ENCODE data around the gene TRIM65.
"Not testable (repeated sequence)": the region's sequence is repeated elsewhere in the genome, so short reads cannot be mapped to it uniquely, and the experiment has no call there.

DNA sequence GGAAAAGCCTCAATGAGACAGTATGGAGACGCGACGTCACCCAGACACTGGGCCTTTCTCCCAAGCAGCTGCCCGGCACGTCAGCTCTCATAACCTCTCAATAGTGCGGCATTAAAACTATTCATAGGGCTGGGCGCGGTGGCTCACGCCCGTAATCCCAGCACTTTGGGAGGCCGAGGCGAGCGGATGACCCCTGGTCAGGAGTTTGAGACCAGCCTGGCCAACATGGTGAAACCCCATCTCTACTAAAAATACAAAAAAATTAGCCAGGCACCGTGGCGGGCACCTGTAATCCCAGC, 45.1 kb downstream of the TRIM65 start:
- TF ChIP-seq POLR2AphosphoS5 (IDR thresholded peaks at IDR 0.05; ENCODE audit: low read depth); REST (IDR thresholded peaks at IDR 0.05; ENCODE audit: insufficient replicate concordance, low read depth): not testable (repeated sequence)
- TF ChIP-seq, protein P1, sequence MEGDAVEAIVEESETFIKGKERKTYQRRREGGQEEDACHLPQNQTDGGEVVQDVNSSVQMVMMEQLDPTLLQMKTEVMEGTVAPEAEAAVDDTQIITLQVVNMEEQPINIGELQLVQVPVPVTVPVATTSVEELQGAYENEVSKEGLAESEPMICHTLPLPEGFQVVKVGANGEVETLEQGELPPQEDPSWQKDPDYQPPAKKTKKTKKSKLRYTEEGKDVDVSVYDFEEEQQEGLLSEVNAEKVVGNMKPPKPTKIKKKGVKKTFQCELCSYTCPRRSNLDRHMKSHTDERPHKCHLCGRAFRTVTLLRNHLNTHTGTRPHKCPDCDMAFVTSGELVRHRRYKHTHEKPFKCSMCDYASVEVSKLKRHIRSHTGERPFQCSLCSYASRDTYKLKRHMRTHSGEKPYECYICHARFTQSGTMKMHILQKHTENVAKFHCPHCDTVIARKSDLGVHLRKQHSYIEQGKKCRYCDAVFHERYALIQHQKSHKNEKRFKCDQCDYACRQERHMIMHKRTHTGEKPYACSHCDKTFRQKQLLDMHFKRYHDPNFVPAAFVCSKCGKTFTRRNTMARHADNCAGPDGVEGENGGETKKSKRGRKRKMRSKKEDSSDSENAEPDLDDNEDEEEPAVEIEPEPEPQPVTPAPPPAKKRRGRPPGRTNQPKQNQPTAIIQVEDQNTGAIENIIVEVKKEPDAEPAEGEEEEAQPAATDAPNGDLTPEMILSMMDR (IDR thresholded peaks at IDR 0.05; ENCODE audit: insufficient read depth, low read length): not testable (repeated sequence)

All from HL-60 (cell line).